GM12878 (cell line): Measurements from ENCODE around the gene NFIX. TPM values are rescaled to one million over a fixed set of nuclear protein-coding genes. Genes with fewer than 3 reads are reported as not detected.

Experiments
- ATAC-seq: fragments of 200-7000 bp; cut with Tn5 transposase; 3 replicates; pipeline ENCODE4 v1.9.1; 2020; ENCODE audit warnings: mild to moderate bottlenecking, moderate library complexity
- BruUV-seq: library from RNA; stranded (reverse); fragments of 400-500 nt; replicated peaks from 2 replicates; lab custom pipeline; 2021; lab: Mats Ljungman, UMichigan
- CTCF ChIA-PET: fragments of 300-600 bp; sonication (Branson Sonifier 250); formaldehyde crosslinking; extraction: SDS; loops from one replicate; lab custom pipeline; 2021; ENCODE audit warnings: inconsistent platforms; lab: Yijun Ruan, JAX
- POLR2A ChIA-PET: fragments of 350-600 bp; formaldehyde crosslinking; extraction: SDS; loops from one replicate; lab custom pipeline; 2021; ENCODE audit warnings: inconsistent platforms; lab: Charles Lee
- RAD21 ChIA-PET: fragments of 300-600 bp; sonication (Branson Sonifier 250); formaldehyde crosslinking; loops from one replicate; lab custom pipeline; 2023; ENCODE audit warnings: antibody characterized with exemption; ENCODE audit not compliant: unreplicated experiment; lab: Charles Lee
- SMC1A ChIA-PET: fragments of 300-600 bp; sonication (Branson Sonifier 250); formaldehyde crosslinking; loops from one replicate; lab custom pipeline; 2023; ENCODE audit not compliant: unreplicated experiment, uncharacterized antibody; lab: Charles Lee
- DNase-seq: peaks from one replicate; pipeline ENCODE4 v3.0.0-alpha.2; 2011; ENCODE audit warnings: low read depth, low spot score
- FAIRE-seq: peaks from 3 replicates; lab custom pipeline; 2011; peaks lifted over from hg19 to GRCh38; lab: Jason Lieb, UNC
- H2AFZ ChIP-seq: 2 replicates; pipeline ENCODE4 v1.6.0; 2011; ENCODE audit warnings: low read depth, low read length, control low read depth; ENCODE audit not compliant: control insufficient read depth
- H3K27ac ChIP-seq: 2 replicates; pipeline ENCODE4 v1.5.1; 2011; ENCODE audit warnings: control low read depth; ENCODE audit not compliant: control insufficient read depth, insufficient read depth
- H3K27me3 ChIP-seq, 2 experiments: replicated peaks in 1 of 2; 2 replicates each; pipeline versions ENCODE4 v1.6.0 to v1.6.1; 2011; ENCODE audit warnings: low read length in 1 of 2; ENCODE audit not compliant: control insufficient read depth in 2 of 2, insufficient read depth in 2 of 2
- H3K36me3 ChIP-seq, 2 experiments: 2 replicates each; pipeline ENCODE4 v1.5.1; 2011; ENCODE audit warnings: low read length in 1 of 2; ENCODE audit not compliant: control insufficient read depth in 2 of 2, insufficient read depth in 2 of 2
- H3K4me1 ChIP-seq: 2 replicates; pipeline ENCODE4 v1.6.1; 2011; ENCODE audit warnings: mild to moderate bottlenecking, low read length, moderate library complexity, mixed read lengths; ENCODE audit not compliant: control insufficient read depth, insufficient read depth
- H3K4me2 ChIP-seq: 2 replicates; pipeline ENCODE4 v1.6.0; 2011; ENCODE audit warnings: control low read depth; ENCODE audit not compliant: control insufficient read depth, insufficient read depth
- H3K4me3 ChIP-seq: fragments of 200-600 bp; sonication (generic); 2 replicates; pipeline ENCODE4 v1.5.1; 2016
- H3K79me2 ChIP-seq: 2 replicates; pipeline ENCODE4 v1.6.0; 2011; ENCODE audit warnings: low read length; ENCODE audit not compliant: control insufficient read depth, insufficient read depth
- H3K9ac ChIP-seq: 2 replicates; pipeline ENCODE4 v1.8.0; 2011; ENCODE audit warnings: low read length, control low read depth, mixed read lengths; ENCODE audit not compliant: control insufficient read depth, insufficient read depth
- H3K9me3 ChIP-seq: replicated peaks from 3 replicates; pipeline ENCODE4 v1.5.1; 2011; ENCODE audit warnings: mild to moderate bottlenecking, low read length; ENCODE audit not compliant: control insufficient read depth, insufficient read depth
- H4K20me1 ChIP-seq: 2 replicates; pipeline ENCODE4 v1.6.0; 2011; ENCODE audit not compliant: control insufficient read depth, insufficient read depth
- EP300 ChIP-seq, 2 experiments: fragments of 150-350 bp in 1 of 2; IDR thresholded peaks; 2 replicates each; pipeline ENCODE4 v1.6.1; 2011 to 2012; ENCODE audit warnings: low read depth in 2 of 2, low read length in 2 of 2, borderline replicate concordance in 1 of 2, improper control_type of control experiment in 1 of 2, inconsistent platforms in 1 of 2; ENCODE audit not compliant: control insufficient read depth in 1 of 2
- GATAD2B ChIP-seq: fragments of 450-650 bp; conservative IDR thresholded peaks from 2 replicates; pipeline ENCODE4 v1.6.1; 2017; ENCODE audit warnings: low read depth, mild to moderate bottlenecking, moderate library complexity
- MYC ChIP-seq: IDR thresholded peaks from 2 replicates; pipeline ENCODE4 v1.6.1; 2011; ENCODE audit warnings: mild to moderate bottlenecking, low read length, moderate library complexity, inconsistent platforms; ENCODE audit not compliant: insufficient read depth, insufficient replicate concordance, insufficient read length, severe bottlenecking
- NFYA ChIP-seq: IDR thresholded peaks from 2 replicates; pipeline ENCODE4 v1.6.1; 2011; ENCODE audit warnings: low read depth, mild to moderate bottlenecking, low read length, improper control_type of control experiment, borderline replicate concordance
- POLR2AphosphoS2 ChIP-seq: IDR thresholded peaks from 2 replicates; pipeline ENCODE4 v1.6.1; 2011; ENCODE audit warnings: low read depth, mild to moderate bottlenecking, low read length, improper control_type of control experiment, moderate library complexity
- RCOR1 ChIP-seq: conservative IDR thresholded peaks from 2 replicates; pipeline ENCODE4 v1.6.1; 2012; ENCODE audit warnings: low read depth, low read length, improper control_type of control experiment
- RFX5 ChIP-seq: IDR thresholded peaks from 2 replicates; pipeline ENCODE4 v1.6.1; 2011; ENCODE audit warnings: low read depth, low read length, improper control_type of control experiment
- SREBF1 ChIP-seq: IDR thresholded peaks from 2 replicates; pipeline ENCODE4 v1.6.1; 2012; ENCODE audit warnings: mild to moderate bottlenecking, low read length
- TARDBP ChIP-seq: IDR thresholded peaks from 2 replicates; pipeline ENCODE4 v1.6.1; 2016; ENCODE audit warnings: borderline replicate concordance
- TBL1XR1 ChIP-seq: IDR thresholded peaks from 2 replicates; pipeline ENCODE4 v1.6.1; 2012; ENCODE audit warnings: low read depth, low read length, improper control_type of control experiment
- TCF12 ChIP-seq: IDR thresholded peaks from 2 replicates; pipeline ENCODE4 v1.6.1; 2011; ENCODE audit warnings: low read depth, mild to moderate bottlenecking, low read length
- ZNF24 ChIP-seq: fragments of 450-650 bp; IDR thresholded peaks from 2 replicates; pipeline ENCODE4 v1.6.1; 2017; ENCODE audit warnings: antibody characterized with exemption, mild to moderate bottlenecking
- ZSCAN29 ChIP-seq: fragments of 450-650 bp; IDR thresholded peaks from 2 replicates; pipeline ENCODE4 v1.6.1; 2017; ENCODE audit warnings: mild to moderate bottlenecking, moderate library complexity
- WGBS: methylation state at CpG from one replicate; pipeline ENCODE4 v1.1.6; 2016; ENCODE audit warnings: low lambda C conversion rate; ENCODE audit not compliant: insufficient replicate concordance, insufficient coverage; ENCODE audit errors: missing lambda C conversion rate; 5-methylcytosine and 5-hydroxymethylcytosine counted together
- in situ Hi-C: fragments of 300-500 bp; cut with MboI; formaldehyde crosslinking; loops from 9 replicates; pipeline ENCODE4 v1.14.3; 2018; ENCODE audit warnings: mixed read lengths
- intact Hi-C: fragments of 100-400 bp; cut with micrococcal nuclease; formaldehyde crosslinking; loops from one replicate; pipeline ENCODE4 v1.14.2; 2022; ENCODE audit not compliant: unreplicated experiment
- polyA plus RNA-seq, 11 experiments: library from polyadenylated mRNA; depleted of rRNA in 4 of 11; unstranded in 6 of 11; stranded (reverse) in 5 of 11; fragments of >200 nt; fragmentation: Nextera tagmentation in 4 of 11; fragmentation: Illumina TruSeq in 1 of 11; extraction: Ambion mirVana in 4 of 11; extraction: Trizol in 1 of 11; gene quantifications; 1 replicate in 1 of 11; 2 replicates in 10 of 11; pipeline versions ENCODE4 v1.2.1 to v1.2.3, GENCODE V29; 2011 to 2016; ENCODE audit warnings: inconsistent platforms in 2 of 11, missing spikeins in 2 of 11, low read depth in 1 of 11
- total RNA-seq, 4 experiments: library from RNA; depleted of rRNA in 3 of 4; stranded (reverse); fragments of >200 nt in 3 of 4; fragmentation: Illumina TruSeq in 1 of 4; extraction: Trizol in 1 of 4; gene quantifications; 2 replicates each; pipeline versions ENCODE4 v1.2.1 to v1.2.3, GENCODE V29; 2013 to 2021
- TF ChIP-seq, protein P1 (sequence below): fragments of 450-650 bp; formaldehyde crosslinking; IDR thresholded peaks from 2 replicates; pipeline ENCODE4 v1.4.0; 2022; ENCODE audit warnings: mild to moderate bottlenecking, moderate library complexity
- TF ChIP-seq, protein P2 (sequence below): IDR thresholded peaks from 2 replicates; pipeline ENCODE4 v1.6.1; 2011; ENCODE audit warnings: mild to moderate bottlenecking, low read depth, low read length, moderate library complexity; ENCODE audit not compliant: insufficient replicate concordance
- TF ChIP-seq, protein P3 (sequence below): fragments of 450-650 bp; IDR thresholded peaks from 2 replicates; pipeline ENCODE4 v1.6.1; 2017; ENCODE audit warnings: mild to moderate bottlenecking, low read depth, inconsistent platforms; ENCODE audit not compliant: poor library complexity, severe bottlenecking

The NFIX gene
- total and polyA plus RNA-seq, 10 of the 15 experiments (the other 5 are each of a cell fraction or from before 2014, with no cell fraction given), result 0.02 to 2.2 (median 0.28) TPM

DNA sequence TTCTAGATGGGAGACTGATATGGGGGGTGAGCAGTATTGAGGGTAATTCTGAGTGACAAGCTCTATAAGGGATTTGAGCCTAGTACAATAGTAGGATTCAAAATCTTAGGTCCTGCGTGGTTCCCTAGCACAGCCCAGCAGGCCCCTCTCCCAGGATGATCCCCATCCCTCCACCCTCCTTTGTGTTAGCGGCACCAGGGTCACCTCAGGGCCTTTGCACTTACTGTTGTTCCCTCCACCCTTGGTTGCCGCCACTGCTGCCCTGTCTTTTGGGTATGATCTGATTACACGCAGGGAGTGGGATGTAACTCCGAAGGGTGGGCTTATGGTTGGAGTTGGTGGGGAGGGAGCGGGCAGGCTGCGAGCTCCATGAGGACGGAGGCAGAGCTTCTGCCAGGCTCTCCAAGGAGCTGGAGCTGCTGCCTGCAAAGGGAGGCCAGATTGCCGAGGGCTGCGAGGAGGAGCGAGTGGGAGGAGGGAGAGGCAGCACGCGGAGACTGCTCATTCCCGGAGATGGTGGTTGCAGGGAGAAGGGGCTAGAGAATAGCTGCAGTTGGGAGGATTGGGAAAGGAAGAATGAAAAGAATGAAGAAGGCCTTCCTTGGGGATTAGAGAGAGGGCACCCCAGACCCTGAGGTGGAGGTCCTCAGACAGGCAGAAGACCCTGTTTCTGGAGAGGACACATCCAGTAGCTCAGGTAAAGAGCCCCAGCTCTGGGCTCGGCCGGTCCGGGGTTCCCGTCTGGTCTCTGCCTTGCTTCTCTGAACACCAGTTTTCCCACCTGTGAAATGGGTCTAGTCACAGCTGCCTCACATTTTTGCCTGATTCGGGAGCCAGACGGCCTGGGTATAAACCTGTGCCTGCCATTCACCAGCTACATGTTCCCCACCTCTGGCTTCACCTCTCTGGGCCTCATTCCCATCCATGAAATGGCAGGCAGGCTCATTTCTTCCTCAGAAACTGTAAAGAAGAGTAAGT lies 128.0 kb downstream of the NFIX start:
- RAD21 ChIA-PET, result no interaction called here

More for the DNA sequence above, 128.0 kb downstream of the NFIX start:
- POLR2A ChIA-PET, result no interaction called here
- no TSS peak for BruUV-seq
- no peak for ATAC-seq
- peaks cover 5 to 7% of the 10 kb centered on the region in 2 experiments for H3K36me3 ChIP-seq
- peaks cover 23% of the 10 kb centered on the region for H3K4me1 ChIP-seq
- H3K9me3 ChIP-seq, result no peaks in the 10 kb centered on the region
- DNase-seq, result no peak
- 95% methylated on average over 20 of the region's 20 CpGs for WGBS
- H3K9ac ChIP-seq, result no peak overlapping the region
- no peak overlapping the region for H3K27ac ChIP-seq
- H3K27me3 ChIP-seq, result no peaks in the 10 kb centered on the region
- no peak for TF ChIP-seq NFYA
- TF ChIP-seq TCF12, result no peak
- TF ChIP-seq, protein P1, sequence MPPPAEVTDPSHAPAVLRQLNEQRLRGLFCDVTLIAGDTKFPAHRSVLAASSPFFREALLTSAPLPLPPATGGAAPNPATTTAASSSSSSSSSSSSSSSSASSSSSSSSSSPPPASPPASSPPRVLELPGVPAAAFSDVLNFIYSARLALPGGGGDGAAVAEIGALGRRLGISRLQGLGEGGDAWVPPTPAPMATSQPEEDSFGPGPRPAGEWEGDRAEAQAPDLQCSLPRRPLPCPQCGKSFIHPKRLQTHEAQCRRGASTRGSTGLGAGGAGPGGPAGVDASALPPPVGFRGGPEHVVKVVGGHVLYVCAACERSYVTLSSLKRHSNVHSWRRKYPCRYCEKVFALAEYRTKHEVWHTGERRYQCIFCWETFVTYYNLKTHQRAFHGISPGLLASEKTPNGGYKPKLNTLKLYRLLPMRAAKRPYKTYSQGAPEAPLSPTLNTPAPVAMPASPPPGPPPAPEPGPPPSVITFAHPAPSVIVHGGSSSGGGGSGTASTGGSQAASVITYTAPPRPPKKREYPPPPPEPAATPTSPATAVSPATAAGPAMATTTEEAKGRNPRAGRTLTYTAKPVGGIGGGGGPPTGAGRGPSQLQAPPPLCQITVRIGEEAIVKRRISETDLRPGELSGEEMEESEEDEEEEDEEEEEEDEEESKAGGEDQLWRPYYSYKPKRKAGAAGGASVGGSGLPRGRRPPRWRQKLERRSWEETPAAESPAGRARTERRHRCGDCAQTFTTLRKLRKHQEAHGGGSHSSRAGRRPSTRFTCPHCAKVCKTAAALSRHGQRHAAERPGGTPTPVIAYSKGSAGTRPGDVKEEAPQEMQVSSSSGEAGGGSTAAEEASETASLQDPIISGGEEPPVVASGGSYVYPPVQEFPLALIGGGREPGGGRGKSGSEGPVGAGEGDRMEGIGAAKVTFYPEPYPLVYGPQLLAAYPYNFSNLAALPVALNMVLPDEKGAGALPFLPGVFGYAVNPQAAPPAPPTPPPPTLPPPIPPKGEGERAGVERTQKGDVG, result no peak
- no peak for TF ChIP-seq SREBF1
- TF ChIP-seq POLR2AphosphoS2, result no peak
- no peak for TF ChIP-seq ZNF24
- TF ChIP-seq, protein P2, sequence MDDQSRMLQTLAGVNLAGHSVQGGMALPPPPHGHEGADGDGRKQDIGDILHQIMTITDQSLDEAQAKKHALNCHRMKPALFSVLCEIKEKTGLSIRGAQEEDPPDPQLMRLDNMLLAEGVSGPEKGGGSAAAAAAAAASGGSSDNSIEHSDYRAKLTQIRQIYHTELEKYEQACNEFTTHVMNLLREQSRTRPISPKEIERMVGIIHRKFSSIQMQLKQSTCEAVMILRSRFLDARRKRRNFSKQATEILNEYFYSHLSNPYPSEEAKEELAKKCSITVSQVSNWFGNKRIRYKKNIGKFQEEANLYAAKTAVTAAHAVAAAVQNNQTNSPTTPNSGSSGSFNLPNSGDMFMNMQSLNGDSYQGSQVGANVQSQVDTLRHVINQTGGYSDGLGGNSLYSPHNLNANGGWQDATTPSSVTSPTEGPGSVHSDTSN, result no peak
- TF ChIP-seq RFX5, result no peak
- TF ChIP-seq TBL1XR1, result no peak
- TF ChIP-seq RCOR1, result no peak
- no peak for TF ChIP-seq GATAD2B
- no peak for TF ChIP-seq MYC
- TF ChIP-seq, protein P3, sequence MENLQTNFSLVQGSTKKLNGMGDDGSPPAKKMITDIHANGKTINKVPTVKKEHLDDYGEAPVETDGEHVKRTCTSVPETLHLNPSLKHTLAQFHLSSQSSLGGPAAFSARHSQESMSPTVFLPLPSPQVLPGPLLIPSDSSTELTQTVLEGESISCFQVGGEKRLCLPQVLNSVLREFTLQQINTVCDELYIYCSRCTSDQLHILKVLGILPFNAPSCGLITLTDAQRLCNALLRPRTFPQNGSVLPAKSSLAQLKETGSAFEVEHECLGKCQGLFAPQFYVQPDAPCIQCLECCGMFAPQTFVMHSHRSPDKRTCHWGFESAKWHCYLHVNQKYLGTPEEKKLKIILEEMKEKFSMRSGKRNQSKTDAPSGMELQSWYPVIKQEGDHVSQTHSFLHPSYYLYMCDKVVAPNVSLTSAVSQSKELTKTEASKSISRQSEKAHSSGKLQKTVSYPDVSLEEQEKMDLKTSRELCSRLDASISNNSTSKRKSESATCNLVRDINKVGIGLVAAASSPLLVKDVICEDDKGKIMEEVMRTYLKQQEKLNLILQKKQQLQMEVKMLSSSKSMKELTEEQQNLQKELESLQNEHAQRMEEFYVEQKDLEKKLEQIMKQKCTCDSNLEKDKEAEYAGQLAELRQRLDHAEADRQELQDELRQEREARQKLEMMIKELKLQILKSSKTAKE, result no peak
- TF ChIP-seq TARDBP, result no peak
- TF ChIP-seq ZSCAN29, result no peak
- no peak for TF ChIP-seq EP300 (IDR thresholded peaks at IDR 0.05; ENCODE audit: borderline replicate concordance in 1 of 2, control insufficient read depth in 1 of 2, low read depth in 2 of 2, low read length in 2 of 2)
- no peak for FAIRE-seq
- SMC1A ChIA-PET, result interaction anchor here (0.7 kb wide), 1 partner anchor 63 kb away, joined by 3 read pairs; no protein-coding TSS in a partner anchor
- peaks cover 59% of the 10 kb centered on the region for H3K79me2 ChIP-seq
- peaks cover 13% of the 10 kb centered on the region for H4K20me1 ChIP-seq
- H2AFZ ChIP-seq, result no peak overlapping the region
- in situ Hi-C loops (no loop called here), intact Hi-C loops (no loop called here)
- H3K4me2 ChIP-seq, result no peak overlapping the region
- CTCF ChIA-PET, result no interaction called here
- no peak overlapping the region for H3K4me3 ChIP-seq
